Measurements from ENCODE around the gene MRAP. TPM values are rescaled to one million over a fixed set of nuclear protein-coding genes. Genes with fewer than 3 reads are reported as not detected.

The MRAP gene
- total RNA-seq, 1 experiment from 2014 or later, result not detected

DNA sequence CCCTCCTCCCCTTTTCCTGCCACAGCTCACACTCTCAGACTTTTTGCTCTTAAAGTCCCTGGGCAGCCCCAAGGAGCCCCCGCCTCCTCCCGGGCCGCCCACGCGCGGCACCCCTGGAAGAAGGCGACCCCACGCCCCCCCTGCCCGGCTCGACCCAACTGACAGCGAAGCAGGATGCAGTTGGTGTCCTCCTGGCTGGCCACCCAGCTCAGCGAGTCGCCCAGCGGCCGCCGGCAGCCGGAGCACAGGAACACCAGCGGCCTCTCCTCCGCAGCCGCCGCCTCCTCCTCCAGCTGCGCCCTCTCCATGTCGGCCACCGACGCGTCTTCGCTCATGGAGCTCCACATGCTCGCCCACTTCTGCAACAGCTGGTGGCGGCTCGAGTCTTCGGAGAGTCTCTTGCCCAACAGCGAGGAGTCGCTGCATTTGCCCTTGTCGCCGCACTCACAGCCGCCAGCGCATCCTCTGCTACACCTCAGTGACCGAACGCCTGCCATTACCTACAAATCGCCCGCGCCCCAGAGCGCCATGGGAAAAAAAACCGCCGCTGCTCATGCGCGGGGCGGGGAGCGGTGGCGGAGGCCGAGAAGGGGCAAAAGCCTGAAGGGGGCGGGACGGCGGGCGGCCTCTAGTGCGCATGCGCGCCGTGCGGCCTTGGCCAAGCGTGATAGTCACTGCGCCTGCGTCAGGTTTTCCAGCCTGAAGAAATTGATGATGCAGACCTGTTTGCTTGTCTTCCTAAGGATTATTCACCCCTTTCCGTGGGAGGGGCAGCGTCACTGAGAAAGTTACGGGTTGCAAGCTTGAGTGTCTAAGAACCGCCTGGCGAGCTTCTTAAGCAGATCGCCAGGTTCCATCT, 19.9 kb upstream of the MRAP start, which contains the start of gene MIS18A (continued):
- TF ChIP-seq, protein P1, sequence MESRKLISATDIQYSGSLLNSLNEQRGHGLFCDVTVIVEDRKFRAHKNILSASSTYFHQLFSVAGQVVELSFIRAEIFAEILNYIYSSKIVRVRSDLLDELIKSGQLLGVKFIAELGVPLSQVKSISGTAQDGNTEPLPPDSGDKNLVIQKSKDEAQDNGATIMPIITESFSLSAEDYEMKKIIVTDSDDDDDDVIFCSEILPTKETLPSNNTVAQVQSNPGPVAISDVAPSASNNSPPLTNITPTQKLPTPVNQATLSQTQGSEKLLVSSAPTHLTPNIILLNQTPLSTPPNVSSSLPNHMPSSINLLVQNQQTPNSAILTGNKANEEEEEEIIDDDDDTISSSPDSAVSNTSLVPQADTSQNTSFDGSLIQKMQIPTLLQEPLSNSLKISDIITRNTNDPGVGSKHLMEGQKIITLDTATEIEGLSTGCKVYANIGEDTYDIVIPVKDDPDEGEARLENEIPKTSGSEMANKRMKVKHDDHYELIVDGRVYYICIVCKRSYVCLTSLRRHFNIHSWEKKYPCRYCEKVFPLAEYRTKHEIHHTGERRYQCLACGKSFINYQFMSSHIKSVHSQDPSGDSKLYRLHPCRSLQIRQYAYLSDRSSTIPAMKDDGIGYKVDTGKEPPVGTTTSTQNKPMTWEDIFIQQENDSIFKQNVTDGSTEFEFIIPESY (IDR thresholded peaks at IDR 0.05; ENCODE audit: extremely low read depth, insufficient replicate concordance, low read length), result peak; percentile 79
- TF ChIP-seq SIN3A (IDR thresholded peaks at IDR 0.05; ENCODE audit: low read depth), result peak; percentile 95; the same call in 1 of the 2 replicates
- peak; percentile 88 for TF ChIP-seq POLR2A (IDR thresholded peaks at IDR 0.05; ENCODE audit: borderline replicate concordance, extremely low read depth, insufficient read depth, insufficient read length)
- TF ChIP-seq POLR2AphosphoS5 (IDR thresholded peaks at IDR 0.05; ENCODE audit: low read depth, low read length), result peak; percentile 85
- no peak for TF ChIP-seq EZH2phosphoT487 (IDR thresholded peaks at IDR 0.05; ENCODE audit: borderline replicate concordance)
- TF ChIP-seq, protein P2, sequence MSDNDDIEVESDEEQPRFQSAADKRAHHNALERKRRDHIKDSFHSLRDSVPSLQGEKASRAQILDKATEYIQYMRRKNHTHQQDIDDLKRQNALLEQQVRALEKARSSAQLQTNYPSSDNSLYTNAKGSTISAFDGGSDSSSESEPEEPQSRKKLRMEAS (IDR thresholded peaks at IDR 0.05), result peak; percentile 49; the same call in 1 of the 2 replicates
- TF ChIP-seq EGR1 (IDR thresholded peaks at IDR 0.05; ENCODE audit: low read depth), result no peak; the same call in 1 of the 2 replicates
- peak; percentile 77 for TF ChIP-seq SP1 (IDR thresholded peaks at IDR 0.05; ENCODE audit: low read depth)

DNA sequence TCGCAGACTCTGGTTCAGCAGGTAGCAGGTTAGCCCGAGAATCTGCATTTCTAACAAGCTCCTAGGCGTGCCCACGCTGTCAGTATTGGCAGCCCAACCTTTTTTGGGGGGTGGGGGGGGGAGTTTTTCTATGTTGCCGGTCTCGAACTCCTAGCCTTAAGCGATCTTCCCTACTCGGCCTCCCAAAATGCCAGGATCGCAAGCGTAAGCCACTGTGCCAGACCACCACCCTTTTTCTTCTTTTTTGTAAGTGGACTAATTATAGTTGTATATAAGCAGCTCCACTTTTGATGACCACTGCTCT, 19.3 kb upstream of the MRAP start:
- peak overlapping the region; percentile 28 for H3K27ac ChIP-seq (ENCODE audit: low read depth, low read length)
- peak; percentile 56; the same call in 1 of the 2 replicates for ATAC-seq
- no peak for DNase-seq (ENCODE audit: low read depth, low spot score)
- peak overlapping the region; percentile 90 for H3K4me2 ChIP-seq (ENCODE audit: low read length)
- RAD21 ChIA-PET (ENCODE audit: low non-redundant PET in 1 of 2, low total read pairs in 2 of 2, uncharacterized antibody in 2 of 2, unreplicated experiment in 2 of 2), result interaction anchor here in 1 of 2 experiments (0.7 kb wide), 1 partner anchor 452 kb away, joined by 4 read pairs; no protein-coding TSS in a partner anchor
- POLR2A ChIA-PET, result interaction anchor here (0.6 to 1.1 kb wide), 3 partner anchors 9 to 609 kb away, joined by 3 to 4 read pairs (median 3); no protein-coding TSS in a partner anchor
- H3K9me3 ChIP-seq (ENCODE audit: control insufficient read depth in 1 of 2, insufficient read depth in 1 of 2, low read depth in 1 of 2, low read length in 2 of 2), result no peaks in the 10 kb centered on the region
- H3K9me2 ChIP-seq (ENCODE audit: insufficient read depth), result no peaks in the 10 kb centered on the region
- H2AFZ ChIP-seq (ENCODE audit: low read depth, low read length, poor library complexity, severe bottlenecking), result no peak overlapping the region
- BruUV-seq (replicated peaks), result TSS peak; percentile 90
- H3K4me1 ChIP-seq (ENCODE audit: control insufficient read depth in 1 of 2, insufficient read depth in 2 of 2, low read length in 2 of 2), result peaks cover 14 to 20% of the 10 kb centered on the region in 2 experiments; a peak in 3 of 4 replicates
- peaks cover 33% of the 10 kb centered on the region for H3K79me2 ChIP-seq (ENCODE audit: insufficient read depth, low read length)
- H3K36me3 ChIP-seq (ENCODE audit: control insufficient read depth in 1 of 2, insufficient read depth in 2 of 2, low read length in 2 of 2), result peaks cover 5 to 6% of the 10 kb centered on the region in 2 experiments; a peak in 1 of 4 replicates
- intact Hi-C loops (cut with micrococcal nuclease), result no loop called here
- H3K9ac ChIP-seq (ENCODE audit: low read length), result peak overlapping the region; percentile 76
- no peaks in the 10 kb centered on the region for H4K20me1 ChIP-seq (ENCODE audit: insufficient read depth)
- CTCF ChIA-PET, result interaction anchor here (0.6 to 1.3 kb wide), 3 partner anchors 21 to 493 kb away, joined by 3 to 5 read pairs (median 5); no protein-coding TSS in a partner anchor
- peak overlapping the region; percentile 82 to 93 for H3K4me3 ChIP-seq (replicated peaks in 1 of 2; ENCODE audit: low read depth in 1 of 2, low read length in 2 of 2)
- no peaks in the 10 kb centered on the region for H3K27me3 ChIP-seq (ENCODE audit: insufficient read depth, low read length)
- TF ChIP-seq POLR2AphosphoS5 (IDR thresholded peaks at IDR 0.05; ENCODE audit: low read depth, low read length), result no peak
- TF ChIP-seq, protein P1 (IDR thresholded peaks at IDR 0.05; ENCODE audit: extremely low read depth, insufficient replicate concordance, low read length), result no peak
- TF ChIP-seq FOSL1 (IDR thresholded peaks at IDR 0.05; ENCODE audit: low read depth), result no peak
- TF ChIP-seq CBX3 (IDR thresholded peaks at IDR 0.05; ENCODE audit: low read depth), result no peak
- no peak for TF ChIP-seq EGR1 (IDR thresholded peaks at IDR 0.05; ENCODE audit: low read depth)
- TF ChIP-seq, protein P3, sequence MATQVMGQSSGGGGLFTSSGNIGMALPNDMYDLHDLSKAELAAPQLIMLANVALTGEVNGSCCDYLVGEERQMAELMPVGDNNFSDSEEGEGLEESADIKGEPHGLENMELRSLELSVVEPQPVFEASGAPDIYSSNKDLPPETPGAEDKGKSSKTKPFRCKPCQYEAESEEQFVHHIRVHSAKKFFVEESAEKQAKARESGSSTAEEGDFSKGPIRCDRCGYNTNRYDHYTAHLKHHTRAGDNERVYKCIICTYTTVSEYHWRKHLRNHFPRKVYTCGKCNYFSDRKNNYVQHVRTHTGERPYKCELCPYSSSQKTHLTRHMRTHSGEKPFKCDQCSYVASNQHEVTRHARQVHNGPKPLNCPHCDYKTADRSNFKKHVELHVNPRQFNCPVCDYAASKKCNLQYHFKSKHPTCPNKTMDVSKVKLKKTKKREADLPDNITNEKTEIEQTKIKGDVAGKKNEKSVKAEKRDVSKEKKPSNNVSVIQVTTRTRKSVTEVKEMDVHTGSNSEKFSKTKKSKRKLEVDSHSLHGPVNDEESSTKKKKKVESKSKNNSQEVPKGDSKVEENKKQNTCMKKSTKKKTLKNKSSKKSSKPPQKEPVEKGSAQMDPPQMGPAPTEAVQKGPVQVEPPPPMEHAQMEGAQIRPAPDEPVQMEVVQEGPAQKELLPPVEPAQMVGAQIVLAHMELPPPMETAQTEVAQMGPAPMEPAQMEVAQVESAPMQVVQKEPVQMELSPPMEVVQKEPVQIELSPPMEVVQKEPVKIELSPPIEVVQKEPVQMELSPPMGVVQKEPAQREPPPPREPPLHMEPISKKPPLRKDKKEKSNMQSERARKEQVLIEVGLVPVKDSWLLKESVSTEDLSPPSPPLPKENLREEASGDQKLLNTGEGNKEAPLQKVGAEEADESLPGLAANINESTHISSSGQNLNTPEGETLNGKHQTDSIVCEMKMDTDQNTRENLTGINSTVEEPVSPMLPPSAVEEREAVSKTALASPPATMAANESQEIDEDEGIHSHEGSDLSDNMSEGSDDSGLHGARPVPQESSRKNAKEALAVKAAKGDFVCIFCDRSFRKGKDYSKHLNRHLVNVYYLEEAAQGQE (IDR thresholded peaks at IDR 0.05; ENCODE audit: low read depth), result no peak

Measured in HCT116 (cell line).